Anterior cingulate cortex (tissue), 58 donors: ENCODE measurements around the gene AP2S1.
"Not testable (repeated sequence)": the region's sequence is repeated elsewhere in the genome, so short reads cannot be mapped to it uniquely, and the experiment has no call there.

Experiments
- DNase-seq, 58 donors: peaks; one replicate each; lab custom pipeline; 2025; lab: John Stamatoyannopoulos, UW

The AP2S1 gene

DNA sequence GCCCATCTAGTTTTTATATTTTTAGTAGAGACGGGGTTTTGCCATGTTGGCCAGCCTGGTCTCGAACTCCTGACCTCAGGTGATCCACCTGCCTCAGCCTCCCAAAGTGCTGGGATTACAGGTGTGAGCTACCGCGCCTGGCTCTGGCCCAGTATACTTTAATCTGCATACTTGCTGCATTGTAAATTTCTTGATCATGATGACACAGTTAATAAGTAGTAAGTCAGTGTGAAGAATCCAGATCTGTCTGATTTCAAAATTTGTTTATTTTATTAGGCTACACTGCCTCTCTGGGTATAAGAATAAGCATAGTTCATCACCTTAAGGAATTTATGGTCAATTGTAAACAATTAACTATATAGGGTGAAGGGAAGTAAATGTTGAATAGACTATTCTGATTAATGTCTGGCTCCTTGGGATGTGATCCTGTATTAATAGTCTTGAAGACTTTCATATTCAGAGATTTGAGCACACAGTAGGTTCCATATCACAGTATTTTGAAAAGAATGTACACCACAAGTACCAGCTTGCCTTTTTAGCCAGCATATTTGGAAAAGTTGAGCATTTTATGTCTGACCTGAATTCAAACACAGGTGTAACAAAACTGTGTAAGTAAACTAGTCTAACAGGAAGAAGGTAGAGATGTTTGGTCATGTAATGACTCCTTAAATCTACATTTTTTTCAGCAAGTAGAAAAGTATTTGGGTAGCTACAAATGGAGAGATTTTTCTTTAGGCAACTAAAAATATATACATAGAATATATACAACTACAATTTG lies 17.6 kb upstream of the AP2S1 start:
- DNase-seq: no peak

DNA sequence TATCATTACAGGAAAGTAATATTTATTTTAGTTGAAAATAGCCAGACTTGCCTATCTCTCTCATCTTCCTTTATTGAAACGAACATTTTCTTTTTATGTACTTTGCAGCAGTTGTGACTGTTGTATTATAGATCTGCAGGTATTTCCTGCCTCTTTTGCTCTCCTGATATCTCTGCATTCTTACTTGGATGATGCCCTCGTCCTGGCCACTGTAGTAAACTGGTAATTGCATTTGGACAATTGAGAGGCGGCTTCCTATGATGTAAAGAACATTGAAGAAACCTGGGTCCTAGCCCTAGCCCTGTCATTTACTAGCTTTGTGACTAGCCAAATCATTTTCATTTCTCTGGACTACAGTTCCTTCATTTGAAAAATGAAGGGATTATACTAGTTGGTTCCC lies 16.5 kb upstream of the AP2S1 start:
- DNase-seq: no peak

DNA sequence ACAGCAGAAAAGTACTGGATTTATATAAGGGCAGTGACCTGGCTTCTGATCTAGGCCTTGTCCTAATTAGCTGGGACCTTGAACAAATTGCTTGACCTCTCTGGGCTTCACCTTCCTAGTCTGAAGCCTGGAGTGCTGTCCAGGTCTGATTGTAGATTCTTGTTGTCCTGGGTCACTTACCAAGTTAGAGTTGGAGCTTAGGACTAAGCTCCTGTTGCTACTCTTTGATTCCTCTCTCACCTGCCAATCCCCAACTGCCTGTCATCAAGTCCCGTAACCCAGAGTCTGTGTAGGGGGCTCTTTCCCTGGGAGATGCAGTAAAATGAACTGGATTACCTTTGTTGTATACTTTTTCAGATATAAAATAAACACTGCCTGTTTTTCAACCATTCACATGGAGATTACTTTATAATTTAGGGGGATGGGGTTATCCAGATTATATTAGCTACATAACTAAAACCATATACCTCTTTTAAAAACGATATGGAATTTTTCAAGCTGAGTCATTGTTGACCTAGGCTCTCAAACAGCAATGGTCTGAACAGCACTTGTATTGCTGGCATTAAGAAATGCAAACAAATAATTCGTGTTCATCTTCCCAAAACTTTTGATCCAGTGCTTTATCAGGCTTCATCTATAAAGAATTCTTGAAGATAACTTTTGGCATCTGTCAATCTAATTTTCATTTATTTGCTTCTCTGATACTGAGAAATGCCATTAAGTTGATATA lies 15.9 kb upstream of the AP2S1 start:
- DNase-seq: no peak

DNA sequence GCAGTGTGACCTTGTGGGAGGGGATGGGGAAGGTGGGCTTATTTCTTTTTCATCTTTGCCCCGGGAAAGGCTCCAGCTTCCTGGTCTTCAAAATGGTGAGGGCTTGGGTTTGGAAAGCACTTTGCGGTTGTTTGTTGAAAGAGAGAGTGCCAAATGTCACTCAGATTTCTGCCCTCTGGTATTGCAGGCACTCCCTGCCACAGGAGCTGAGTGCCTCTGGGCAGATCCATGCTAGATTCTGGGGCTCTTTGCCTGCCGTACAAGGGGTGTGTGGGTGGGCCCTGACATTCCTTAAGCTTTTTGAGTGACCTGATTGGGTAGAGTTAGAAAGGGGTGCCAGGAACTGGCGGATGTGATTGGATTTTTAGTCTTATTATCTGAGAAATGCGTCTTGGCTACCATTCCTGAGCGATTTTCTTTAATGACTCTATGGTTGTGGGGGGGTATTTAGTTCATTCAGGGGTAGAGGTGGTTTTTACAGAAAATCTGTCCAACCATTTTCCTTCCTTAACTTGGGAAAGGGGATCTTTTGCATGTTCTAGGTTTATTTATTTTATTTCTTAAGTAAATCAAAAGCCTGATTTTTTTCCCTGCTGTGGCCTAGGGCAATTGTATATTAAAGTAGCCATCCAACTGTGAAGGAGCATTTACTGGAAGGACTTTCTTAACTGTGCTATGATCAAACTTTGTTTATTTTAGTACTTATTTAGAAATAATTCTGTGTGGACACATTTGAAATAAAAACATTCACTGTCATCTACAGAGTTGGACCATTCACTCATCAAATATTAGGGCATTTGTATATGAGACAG lies 13.4 kb upstream of the AP2S1 start:
- DNase-seq: peak in 23 of 58 donors; percentile 8 to 50 (median 23)

DNA sequence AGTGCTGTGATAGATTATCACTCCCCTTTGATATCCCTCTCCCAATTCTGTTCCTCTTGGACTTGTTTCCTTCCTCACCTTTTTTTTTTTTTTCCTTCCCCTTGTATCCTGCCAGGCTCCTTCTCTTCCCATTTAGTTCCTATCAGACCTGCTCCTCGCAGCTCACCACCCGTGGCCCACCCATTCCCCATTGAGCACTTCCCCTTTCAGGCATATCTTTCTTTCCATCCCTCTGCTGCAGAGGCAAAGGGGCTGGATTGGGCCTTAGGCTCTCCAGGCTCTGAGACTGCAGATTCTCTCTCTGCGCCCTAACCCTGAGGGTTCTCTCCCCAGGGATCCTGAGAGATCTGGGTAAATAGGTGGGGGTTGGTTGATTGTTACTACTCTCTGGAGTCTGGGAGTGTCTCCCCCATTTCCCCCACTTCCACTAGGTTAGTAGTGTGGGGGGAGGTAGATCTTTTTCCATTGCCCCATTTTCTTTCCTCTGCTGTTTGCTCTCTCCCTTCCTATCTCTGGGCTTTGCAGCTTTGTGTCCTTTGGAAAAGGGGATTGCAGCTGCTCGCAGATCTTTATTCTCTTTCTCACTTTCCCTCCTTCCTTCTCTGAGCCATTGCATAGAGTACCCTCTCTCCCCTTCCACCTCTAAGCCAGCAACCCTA lies 12.5 kb upstream of the AP2S1 start:
- DNase-seq: peak in 3 of 58 donors; percentile 7 to 29 (median 12)

DNA sequence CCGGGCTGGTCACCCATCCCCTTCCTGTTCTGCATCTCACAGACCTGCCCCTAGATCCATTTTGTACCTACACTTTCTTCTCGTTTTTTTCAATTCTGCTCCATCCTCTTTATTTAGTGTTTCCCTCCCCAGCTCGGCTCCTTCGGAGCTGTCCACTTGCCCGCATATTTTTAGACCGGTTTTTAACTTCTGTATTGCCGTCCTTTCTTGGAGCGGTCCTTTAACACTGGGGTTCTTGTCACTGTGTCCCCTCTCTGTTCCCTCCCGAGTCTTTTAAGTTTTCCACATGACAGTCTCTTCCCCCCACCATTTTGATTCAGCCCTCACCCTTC lies 11.8 kb upstream of the AP2S1 start:
- no peak for DNase-seq

DNA sequence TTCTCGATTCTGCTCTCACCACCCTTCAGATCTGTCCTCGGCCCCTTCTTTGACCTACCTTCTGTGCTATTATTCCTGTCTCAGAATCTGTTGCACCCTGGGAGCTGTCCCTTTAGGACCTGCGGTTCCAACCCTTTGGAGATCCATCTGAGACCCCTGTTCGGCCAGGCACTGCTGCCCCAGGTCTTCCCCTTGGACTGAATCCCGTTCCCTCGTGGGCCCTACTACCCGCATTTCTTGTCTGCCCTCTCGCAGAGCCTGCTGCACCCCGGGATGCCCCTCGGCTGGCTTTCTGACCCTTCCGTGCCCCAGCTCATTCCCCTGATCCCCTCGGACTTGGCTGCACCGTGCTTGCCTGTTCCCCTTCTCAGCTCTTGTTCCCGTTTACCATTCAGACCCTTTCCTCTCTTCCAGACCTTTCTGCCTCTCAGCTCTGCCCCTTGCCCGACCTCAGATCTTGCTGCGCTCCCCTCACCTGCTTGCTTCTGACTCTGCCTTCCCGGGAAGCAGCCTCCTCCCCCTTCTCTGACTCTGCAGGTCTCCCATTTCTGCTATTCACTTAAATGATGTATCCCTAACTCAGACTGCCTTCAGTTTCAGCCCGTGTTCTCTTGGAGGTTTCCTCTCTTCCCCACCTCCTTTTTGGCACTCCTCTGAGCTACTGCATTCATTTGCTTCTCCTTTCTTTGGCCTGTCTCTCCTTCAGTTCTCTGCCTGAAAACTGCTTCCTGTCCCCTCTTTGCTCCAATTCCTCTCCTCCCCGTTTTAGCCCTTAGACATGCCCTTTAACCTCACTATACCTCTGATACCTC lies 11.3 kb upstream of the AP2S1 start:
- DNase-seq: peak in 17 of 58 donors; percentile 19 to 54 (median 36)

DNA sequence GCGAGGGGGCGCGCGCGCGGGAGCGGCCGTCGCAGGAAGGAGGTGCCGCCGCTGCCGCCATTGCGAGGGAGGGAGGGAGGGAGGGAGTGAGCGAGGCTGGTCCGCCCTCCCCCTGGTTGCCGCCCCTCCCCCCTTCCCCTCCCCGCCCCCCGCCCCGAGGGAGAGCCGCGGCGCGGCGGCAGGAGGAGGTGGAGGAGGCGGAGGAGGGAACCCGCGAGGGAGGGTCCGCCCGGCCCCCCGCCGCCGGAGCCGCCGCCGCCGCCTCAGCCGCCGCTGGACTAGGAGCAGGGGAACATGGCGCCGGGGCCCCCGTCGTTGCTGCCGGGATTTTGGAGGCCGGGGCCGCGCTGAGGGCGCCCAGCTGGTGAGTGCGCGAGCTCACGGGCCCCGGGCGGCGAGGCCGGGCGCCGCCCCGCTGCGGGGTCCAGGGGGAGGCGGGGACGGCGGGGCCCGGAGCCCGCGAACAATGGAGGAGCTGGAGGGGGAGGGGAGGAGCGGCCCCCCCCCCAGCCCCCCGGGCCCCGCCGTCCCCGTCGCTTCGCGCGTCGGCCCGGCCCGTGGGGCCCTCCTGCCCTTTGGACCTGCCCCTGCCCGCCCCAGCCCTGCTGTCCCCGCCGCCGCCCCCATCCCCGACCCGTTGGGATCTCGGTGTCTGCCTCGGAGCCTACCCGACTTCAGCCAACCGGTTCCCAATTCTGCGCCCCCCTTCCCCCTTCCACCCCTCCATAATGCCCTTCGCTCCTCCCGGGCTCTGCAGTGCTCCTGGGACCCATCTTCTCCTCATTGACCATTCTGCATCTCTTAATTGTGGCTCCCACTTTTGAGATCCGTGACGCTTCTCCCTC lies 10.4 kb upstream of the AP2S1 start, which contains the start of gene ARHGAP35:
ARHGAP35 (plus strand) TSS at position 152 of the 845 bp plus-strand sequence. CDS start 57,679 bp downstream, outside the sequence.
- DNase-seq: peak in 16 of 58 donors; percentile 27 to 93 (median 87)

DNA sequence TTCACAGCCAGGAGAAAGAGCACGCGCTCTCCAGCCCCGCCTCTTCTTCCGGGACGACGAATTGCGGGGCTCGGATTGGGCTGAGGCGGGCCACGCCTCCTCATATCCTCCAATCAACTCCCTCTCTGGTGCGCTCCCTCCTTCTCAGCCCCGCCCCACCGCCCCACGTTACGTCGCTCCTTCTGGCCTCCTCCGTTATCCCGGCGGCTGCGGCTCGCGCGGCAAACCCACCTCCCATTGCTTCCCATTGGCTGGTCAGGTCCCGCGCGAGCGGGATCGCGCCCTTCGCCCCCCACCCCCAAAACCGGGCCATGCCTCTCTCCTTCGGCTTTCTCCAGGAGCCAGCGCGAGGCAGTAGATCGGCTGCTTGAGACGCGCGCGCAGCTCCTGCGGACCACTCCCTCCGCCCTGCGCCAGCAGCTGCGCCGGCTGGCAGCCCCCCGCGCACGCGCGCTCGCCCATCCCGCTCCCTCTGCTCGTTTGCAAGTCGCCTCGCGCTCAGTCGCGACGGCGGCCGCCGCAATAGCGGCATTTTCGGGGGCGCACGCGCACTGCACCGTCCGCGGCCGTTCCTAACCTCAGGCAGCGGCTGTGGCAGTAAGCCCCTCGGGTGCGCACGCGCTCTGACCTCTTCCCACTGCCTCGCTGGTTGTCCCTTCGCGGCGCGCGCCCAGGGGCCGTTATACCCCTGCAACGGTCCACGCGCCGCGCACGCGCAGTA lies 9.6 kb upstream of the AP2S1 start:
- peak; percentile 81 to 99 (median 97) for DNase-seq

DNA sequence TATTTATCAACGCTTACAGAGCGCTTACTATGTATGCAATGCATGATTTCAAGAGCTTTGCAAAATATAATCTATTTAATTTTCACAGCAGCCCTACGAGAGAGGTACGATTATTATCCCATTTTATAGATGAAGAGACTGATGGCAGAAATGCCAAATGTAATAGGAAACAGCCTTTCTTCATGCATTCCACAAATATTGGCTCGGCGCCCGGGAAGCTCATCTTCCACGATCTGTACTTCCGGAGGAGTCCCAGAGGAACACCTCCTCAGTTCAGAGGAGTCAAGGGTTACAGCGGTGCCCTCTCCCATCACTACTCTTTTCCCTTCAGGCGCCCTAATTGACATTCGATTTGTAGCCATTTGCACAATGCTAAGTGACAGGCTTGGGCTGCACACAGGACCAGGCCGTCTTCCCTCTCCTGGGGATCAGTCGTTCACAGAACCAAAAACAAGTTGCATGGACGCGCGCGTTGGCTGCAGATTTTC lies 9.0 kb upstream of the AP2S1 start:
- DNase-seq: peak in 8 of 58 donors; percentile 45 to 85 (median 68)

DNA sequence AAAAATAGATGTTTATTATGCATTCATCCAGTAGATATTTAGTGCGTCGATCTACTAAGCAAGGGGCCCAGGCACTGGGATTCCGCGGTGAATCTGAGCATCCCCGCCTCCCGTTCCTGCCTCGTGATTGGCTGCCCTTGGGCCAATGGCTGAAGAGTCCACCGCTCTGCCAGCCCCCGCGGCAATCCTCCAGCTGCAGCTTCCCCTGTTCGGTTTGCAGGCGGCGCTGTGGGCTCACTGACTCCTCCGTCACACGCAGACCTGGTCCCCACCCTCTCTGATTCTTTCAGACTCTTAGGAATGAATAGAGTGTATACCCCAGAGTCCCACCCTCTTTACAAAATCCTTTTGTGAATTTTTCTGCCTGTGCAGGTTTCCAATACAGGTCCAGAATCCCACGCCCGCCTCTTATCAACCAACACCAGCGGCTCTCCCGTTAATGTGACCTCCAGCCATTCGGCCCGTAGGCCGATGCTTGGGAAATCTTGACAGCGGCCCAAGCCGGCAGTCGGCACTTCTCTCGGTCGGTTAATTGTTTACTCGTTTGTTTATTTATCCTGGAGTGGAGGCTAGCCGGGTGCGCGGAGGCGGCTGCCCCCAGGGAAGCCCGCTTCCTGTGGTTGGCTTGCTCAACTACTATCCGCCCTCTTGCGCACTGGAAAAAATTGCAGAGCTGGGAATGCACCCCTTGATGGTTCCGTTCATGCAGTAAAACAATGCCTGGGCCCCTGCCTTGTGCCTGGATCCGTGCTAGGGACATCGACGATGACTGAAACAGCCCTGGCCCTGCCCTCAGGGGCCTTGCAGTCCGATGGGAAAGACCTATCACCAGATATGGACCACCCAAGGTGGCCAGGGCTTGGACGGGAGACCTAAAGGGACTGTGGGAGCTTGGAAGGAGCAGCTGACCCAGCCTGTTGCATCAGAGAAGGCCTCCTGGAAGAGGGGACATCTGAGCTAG lies 5.7 kb upstream of the AP2S1 start:
- peak; percentile 55 to 99 (median 95) for DNase-seq

DNA sequence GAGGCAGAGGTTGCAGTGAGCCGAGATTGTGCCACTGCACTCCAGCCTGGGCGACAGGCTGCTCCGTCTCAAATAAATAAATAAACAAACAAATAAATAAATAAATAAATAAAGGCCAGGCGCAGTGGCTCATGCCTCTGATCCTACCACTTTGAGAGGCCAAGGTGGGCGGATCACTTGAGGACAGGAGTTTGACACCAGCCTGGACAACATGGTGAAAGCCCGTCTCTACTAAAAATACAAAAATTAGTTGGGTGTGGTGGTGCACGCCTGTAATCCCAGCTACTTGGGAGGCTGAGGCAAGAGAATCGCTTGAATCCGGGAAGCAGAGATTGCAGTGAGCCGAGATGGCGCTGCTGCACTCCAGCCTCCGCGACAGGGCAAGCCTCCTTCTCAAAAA lies 4.1 kb upstream of the AP2S1 start:
- DNase-seq: not testable (repeated sequence)

DNA sequence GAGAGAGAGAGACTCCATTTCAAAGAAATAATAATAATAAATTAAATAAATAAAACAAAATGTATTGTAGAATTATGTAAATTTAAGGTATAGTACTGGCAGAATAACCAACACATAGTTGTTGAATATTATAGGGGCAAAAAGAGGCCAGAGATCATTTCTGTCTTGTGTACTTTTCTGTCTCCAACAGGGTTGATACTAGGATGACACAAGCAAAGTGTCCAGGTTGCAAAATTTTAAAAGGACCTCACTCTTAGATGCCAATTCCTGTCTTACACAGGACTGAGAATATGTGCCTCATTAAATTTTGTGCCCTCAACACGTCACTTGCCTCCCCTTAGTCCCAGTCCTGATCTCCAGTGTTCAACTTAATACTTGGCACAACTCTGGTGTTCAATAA lies 2.2 kb upstream of the AP2S1 start:
- no peak for DNase-seq

DNA sequence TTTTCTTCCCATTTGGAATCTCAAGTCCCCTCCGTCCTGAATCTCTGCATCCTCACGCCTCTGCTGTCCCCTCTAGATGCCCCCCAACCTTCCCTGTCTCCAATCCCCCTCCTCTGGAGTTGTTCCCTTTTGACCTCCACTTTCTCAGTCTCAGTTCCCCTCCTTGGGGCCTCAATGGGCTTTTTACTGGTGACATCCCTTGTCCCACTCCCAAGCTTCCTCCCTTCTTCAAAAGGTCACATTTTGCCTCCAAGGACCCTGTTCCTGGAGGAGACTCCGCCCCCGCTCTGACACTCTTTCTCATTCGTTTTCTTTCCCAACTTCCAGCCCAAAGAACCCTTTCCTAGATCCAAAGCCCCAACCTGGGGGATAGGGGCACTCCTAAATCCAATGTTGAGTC lies 1.0 kb downstream of the AP2S1 start:
- DNase-seq: no peak

DNA sequence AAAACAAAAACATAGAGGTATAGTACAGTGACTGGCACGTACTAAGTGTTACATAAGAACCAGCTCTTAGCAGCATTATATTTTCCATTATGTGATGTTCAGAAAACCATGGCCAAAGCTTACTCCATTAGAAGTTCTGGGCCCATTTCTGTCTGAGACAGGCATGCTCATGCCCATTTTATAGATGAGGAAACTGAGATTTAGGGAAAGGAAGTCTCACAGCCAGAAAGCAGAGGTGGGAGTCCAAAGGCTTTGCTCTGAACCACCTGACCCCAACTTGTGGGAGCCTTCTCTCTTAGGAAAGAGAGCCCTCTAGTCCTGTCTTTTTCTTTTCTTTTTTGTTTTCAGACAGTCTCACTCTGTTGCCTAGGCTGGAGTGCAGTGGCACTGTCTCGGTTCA lies 2.3 kb downstream of the AP2S1 start:
- DNase-seq: no peak

DNA sequence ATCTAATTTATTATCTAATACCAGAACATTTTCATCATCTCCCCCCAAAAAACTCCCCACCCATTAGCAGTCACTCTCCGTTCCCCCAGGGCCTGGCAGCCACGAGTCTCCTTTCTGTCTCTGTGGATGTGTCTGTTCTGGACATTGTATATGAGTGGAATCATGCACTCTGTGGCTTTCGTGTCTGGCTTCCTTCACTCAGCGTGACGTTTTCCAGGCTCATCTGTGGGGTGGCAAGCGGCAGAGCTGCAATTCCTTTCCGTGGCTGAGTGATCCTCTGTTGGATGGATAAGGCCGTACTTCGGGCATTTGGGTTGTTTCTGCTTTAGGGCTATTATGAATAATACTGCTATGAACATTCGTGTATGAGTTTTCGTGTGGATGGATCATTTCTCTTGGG lies 3.1 kb downstream of the AP2S1 start:
- no peak for DNase-seq
